K562 (cell line): ENCODE data around the gene MPI. TPM values are rescaled to one million over a fixed set of nuclear protein-coding genes. Genes with fewer than 3 reads are reported as not detected.

Experiments
- CBFA2T2 ChIP-seq: fragments of 450-650 bp; conservative IDR thresholded peaks from 2 replicates; pipeline ENCODE4 v1.6.1; 2017; ENCODE audit warnings: mild to moderate bottlenecking
- EZH2 ChIP-seq: IDR thresholded peaks from 2 replicates; pipeline ENCODE4 v1.6.1; 2012; ENCODE audit warnings: low read depth, mild to moderate bottlenecking, inconsistent platforms, low read length, borderline replicate concordance
- FIP1L1 ChIP-seq: fragments of 200-400 bp; formaldehyde crosslinking; IDR thresholded peaks from 2 replicates; pipeline ENCODE4 v1.6.1; 2018; ENCODE audit warnings: mild to moderate bottlenecking, low read depth, low read length; ENCODE audit not compliant: poor library complexity, severe bottlenecking
- GTF2A2 ChIP-seq: IDR thresholded peaks from 2 replicates; pipeline ENCODE4 v1.6.1; 2016; ENCODE audit warnings: mild to moderate bottlenecking, missing genetic modification characterization, missing compliant biosample characterization
- MAFK ChIP-seq: IDR thresholded peaks from 2 replicates; pipeline ENCODE4 v1.6.1; 2011; ENCODE audit warnings: low read length, improper control_type of control experiment
- RCOR1 ChIP-seq, 2 experiments: IDR thresholded peaks; 2 replicates each; pipeline ENCODE4 v1.6.1; 2012; ENCODE audit warnings: low read depth in 2 of 2, low read length in 2 of 2, borderline replicate concordance in 1 of 2, improper control_type of control experiment in 1 of 2
- SRSF1 ChIP-seq: fragments of 200-400 bp; formaldehyde crosslinking; IDR thresholded peaks from 2 replicates; pipeline ENCODE4 v1.6.1; 2017; ENCODE audit warnings: mild to moderate bottlenecking, low read depth, low read length, moderate library complexity
- ZNF445 ChIP-seq: fragments of 250-450 bp; sonication (Bioruptor Pico); IDR thresholded peaks from 2 replicates; pipeline ENCODE4 v1.4.0; 2020; ENCODE audit warnings: low read depth, mild to moderate bottlenecking, moderate library complexity
- ZNF668 ChIP-seq: fragments of 250-450 bp; sonication (Bioruptor Pico); IDR thresholded peaks from 2 replicates; pipeline ENCODE4 v1.8.0; 2022; ENCODE audit warnings: mild to moderate bottlenecking, inconsistent platforms
- polyA plus RNA-seq, 8 experiments: library from polyadenylated mRNA; depleted of rRNA in 4 of 8; stranded (reverse) in 5 of 8; unstranded in 3 of 8; fragments of >200 nt; fragmentation: Nextera tagmentation in 2 of 8; fragmentation: Illumina TruSeq in 1 of 8; extraction: Ambion mirVana in 2 of 8; extraction: Trizol in 1 of 8; gene quantifications; 2 replicates each; pipeline versions ENCODE4 v1.2.1 to v1.2.3, GENCODE V29; 2011 to 2014; ENCODE audit warnings: inconsistent platforms in 1 of 8, missing spikeins in 1 of 8
- total RNA-seq, 7 experiments: library from RNA; depleted of rRNA in 6 of 7; stranded (reverse); fragments of >200 nt in 6 of 7; fragmentation: Illumina TruSeq in 2 of 7; extraction: Trizol in 2 of 7; gene quantifications; 2 replicates each; pipeline versions ENCODE4 v1.2.1 to v1.2.3, GENCODE V29; 2011 to 2021; ENCODE audit warnings: low replicate concordance in 1 of 7
- TF ChIP-seq, protein P1 (sequence below), 3 experiments: fragments of 200-800 bp in 1 of 3; fragments of 250-450 bp in 1 of 3; fragments of 450-650 bp in 1 of 3; sonication (Bioruptor Pico) in 1 of 3; sonication (Bioruptor generic) in 1 of 3; formaldehyde crosslinking in 1 of 3; IDR thresholded peaks; 2 replicates each; pipeline versions ENCODE4 v1.6.1 to v1.8.0; 2016 to 2022; ENCODE audit warnings: mild to moderate bottlenecking in 2 of 3, missing genetic modification characterization in 2 of 3, missing compliant biosample characterization in 1 of 3, moderate library complexity in 1 of 3
- TF ChIP-seq, protein P2 (sequence below): sonication (generic); formaldehyde crosslinking; IDR thresholded peaks from 2 replicates; pipeline ENCODE4 v1.8.0; 2022; ENCODE audit warnings: mild to moderate bottlenecking, missing genetic modification reagents
- TF ChIP-seq, protein P3 (sequence below), 2 experiments: fragments of 450-650 bp in 1 of 2; sonication (generic) in 1 of 2; formaldehyde crosslinking in 1 of 2; IDR thresholded peaks in 1 of 2; conservative IDR thresholded peaks in 1 of 2; 2 replicates each; pipeline versions ENCODE4 v1.6.1 to v1.8.1; 2016 to 2023; ENCODE audit warnings: mild to moderate bottlenecking in 2 of 2, moderate library complexity in 2 of 2, inconsistent platforms in 1 of 2, missing genetic modification reagents in 1 of 2
- TF ChIP-seq, protein P4 (sequence below): fragments of 250-450 bp; sonication (Bioruptor Pico); IDR thresholded peaks from 2 replicates; pipeline ENCODE4 v1.4.0; 2020

Gene MPI
- total and polyA plus RNA-seq, 9 of the 15 experiments (the other 6 are each of a cell fraction or from before 2014, with no cell fraction given): 30.7 to 105 (median 40.5) TPM

DNA sequence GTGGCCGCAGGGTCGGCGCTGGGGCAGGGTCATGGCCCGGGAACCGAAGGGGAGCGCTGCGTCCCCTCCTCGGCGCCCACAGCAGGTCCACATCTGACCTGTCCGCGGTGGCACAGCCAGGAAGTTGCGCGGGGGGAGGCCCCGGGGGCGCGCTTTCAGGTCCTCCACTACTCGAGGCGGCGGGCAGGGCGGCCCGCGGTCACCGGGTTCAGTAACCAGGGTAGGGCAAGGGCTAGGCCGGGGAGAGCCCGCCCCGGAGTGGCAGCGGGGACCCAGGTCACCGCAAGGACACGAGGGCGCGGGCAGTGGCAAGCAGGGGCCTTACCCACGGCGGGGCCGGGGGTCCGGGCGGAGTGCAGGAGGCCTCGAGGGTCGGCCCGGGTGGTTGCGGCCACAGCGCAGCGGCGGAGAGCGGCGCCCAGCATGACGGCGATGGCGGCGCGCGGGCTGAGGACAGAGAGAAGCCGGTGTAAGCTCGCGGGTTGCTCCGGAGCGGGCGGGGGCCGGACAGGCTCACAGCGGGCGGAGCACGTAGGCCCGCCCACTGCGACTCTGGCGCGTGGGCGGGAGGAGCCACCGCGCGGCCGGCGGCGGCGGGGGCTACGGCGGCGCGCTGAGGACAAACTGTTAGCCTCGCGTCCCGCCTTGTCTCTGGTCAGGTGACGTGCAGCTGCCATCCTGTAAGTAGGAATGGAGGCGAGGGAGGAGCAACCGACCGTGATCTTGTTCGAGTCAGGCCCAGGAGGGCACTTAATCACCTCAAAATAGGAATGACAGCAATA lies 47.9 kb downstream of the MPI start, which contains the start of gene COX5A (continued):
- TF ChIP-seq, protein P1, sequence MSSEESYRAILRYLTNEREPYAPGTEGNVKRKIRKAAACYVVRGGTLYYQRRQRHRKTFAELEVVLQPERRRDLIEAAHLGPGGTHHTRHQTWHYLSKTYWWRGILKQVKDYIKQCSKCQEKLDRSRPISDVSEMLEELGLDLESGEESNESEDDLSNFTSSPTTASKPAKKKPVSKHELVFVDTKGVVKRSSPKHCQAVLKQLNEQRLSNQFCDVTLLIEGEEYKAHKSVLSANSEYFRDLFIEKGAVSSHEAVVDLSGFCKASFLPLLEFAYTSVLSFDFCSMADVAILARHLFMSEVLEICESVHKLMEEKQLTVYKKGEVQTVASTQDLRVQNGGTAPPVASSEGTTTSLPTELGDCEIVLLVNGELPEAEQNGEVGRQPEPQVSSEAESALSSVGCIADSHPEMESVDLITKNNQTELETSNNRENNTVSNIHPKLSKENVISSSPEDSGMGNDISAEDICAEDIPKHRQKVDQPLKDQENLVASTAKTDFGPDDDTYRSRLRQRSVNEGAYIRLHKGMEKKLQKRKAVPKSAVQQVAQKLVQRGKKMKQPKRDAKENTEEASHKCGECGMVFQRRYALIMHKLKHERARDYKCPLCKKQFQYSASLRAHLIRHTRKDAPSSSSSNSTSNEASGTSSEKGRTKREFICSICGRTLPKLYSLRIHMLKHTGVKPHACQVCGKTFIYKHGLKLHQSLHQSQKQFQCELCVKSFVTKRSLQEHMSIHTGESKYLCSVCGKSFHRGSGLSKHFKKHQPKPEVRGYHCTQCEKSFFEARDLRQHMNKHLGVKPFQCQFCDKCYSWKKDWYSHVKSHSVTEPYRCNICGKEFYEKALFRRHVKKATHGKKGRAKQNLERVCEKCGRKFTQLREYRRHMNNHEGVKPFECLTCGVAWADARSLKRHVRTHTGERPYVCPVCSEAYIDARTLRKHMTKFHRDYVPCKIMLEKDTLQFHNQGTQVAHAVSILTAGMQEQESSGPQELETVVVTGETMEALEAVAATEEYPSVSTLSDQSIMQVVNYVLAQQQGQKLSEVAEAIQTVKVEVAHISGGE (CRISPR knock-in tag; IDR thresholded peaks at IDR 0.05): peak in 1 of 3 experiments; percentile 46; a peak in 1 of 6 replicates
- TF ChIP-seq ZNF668 (CRISPR knock-in tag): no peak
- TF ChIP-seq CBFA2T2: 0 out of 2 replicates have a peak, but pooled peaks have one; percentile 3
- TF ChIP-seq, protein P2, sequence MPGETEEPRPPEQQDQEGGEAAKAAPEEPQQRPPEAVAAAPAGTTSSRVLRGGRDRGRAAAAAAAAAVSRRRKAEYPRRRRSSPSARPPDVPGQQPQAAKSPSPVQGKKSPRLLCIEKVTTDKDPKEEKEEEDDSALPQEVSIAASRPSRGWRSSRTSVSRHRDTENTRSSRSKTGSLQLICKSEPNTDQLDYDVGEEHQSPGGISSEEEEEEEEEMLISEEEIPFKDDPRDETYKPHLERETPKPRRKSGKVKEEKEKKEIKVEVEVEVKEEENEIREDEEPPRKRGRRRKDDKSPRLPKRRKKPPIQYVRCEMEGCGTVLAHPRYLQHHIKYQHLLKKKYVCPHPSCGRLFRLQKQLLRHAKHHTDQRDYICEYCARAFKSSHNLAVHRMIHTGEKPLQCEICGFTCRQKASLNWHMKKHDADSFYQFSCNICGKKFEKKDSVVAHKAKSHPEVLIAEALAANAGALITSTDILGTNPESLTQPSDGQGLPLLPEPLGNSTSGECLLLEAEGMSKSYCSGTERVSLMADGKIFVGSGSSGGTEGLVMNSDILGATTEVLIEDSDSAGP (CRISPR knock-in tag): 0 out of 2 replicates have a peak, but pooled peaks have one; percentile 34
- no peak for TF ChIP-seq SRSF1
- TF ChIP-seq, protein P3, sequence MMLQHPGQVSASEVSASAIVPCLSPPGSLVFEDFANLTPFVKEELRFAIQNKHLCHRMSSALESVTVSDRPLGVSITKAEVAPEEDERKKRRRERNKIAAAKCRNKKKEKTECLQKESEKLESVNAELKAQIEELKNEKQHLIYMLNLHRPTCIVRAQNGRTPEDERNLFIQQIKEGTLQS (IDR thresholded peaks at IDR 0.05): no peak
- TF ChIP-seq, protein P3 (CRISPR knock-in tag; conservative IDR thresholded peaks at IDR 0.05): no peak
- TF ChIP-seq ZNF445 (CRISPR knock-in tag): no peak
- TF ChIP-seq, protein P4, sequence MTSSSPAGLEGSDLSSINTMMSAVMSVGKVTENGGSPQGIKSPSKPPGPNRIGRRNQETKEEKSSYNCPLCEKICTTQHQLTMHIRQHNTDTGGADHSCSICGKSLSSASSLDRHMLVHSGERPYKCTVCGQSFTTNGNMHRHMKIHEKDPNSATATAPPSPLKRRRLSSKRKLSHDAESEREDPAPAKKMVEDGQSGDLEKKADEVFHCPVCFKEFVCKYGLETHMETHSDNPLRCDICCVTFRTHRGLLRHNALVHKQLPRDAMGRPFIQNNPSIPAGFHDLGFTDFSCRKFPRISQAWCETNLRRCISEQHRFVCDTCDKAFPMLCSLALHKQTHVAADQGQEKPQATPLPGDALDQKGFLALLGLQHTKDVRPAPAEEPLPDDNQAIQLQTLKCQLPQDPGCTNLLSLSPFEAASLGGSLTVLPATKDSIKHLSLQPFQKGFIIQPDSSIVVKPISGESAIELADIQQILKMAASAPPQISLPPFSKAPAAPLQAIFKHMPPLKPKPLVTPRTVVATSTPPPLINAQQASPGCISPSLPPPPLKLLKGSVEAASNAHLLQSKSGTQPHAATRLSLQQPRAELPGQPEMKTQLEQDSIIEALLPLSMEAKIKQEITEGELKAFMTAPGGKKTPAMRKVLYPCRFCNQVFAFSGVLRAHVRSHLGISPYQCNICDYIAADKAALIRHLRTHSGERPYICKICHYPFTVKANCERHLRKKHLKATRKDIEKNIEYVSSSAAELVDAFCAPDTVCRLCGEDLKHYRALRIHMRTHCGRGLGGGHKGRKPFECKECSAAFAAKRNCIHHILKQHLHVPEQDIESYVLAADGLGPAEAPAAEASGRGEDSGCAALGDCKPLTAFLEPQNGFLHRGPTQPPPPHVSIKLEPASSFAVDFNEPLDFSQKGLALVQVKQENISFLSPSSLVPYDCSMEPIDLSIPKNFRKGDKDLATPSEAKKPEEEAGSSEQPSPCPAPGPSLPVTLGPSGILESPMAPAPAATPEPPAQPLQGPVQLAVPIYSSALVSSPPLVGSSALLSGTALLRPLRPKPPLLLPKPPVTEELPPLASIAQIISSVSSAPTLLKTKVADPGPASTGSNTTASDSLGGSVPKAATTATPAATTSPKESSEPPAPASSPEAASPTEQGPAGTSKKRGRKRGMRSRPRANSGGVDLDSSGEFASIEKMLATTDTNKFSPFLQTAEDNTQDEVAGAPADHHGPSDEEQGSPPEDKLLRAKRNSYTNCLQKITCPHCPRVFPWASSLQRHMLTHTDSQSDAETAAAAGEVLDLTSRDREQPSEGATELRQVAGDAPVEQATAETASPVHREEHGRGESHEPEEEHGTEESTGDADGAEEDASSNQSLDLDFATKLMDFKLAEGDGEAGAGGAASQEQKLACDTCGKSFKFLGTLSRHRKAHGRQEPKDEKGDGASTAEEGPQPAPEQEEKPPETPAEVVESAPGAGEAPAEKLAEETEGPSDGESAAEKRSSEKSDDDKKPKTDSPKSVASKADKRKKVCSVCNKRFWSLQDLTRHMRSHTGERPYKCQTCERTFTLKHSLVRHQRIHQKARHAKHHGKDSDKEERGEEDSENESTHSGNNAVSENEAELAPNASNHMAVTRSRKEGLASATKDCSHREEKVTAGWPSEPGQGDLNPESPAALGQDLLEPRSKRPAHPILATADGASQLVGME (CRISPR knock-in tag): no peak
- no peak for TF ChIP-seq MAFK
- peak; percentile 98 for TF ChIP-seq FIP1L1
- no peak for TF ChIP-seq EZH2
- TF ChIP-seq GTF2A2 (tag): no peak
- TF ChIP-seq RCOR1 (IDR thresholded peaks at IDR 0.05; ENCODE audit: borderline replicate concordance in 1 of 2, low read depth in 2 of 2, low read length in 2 of 2): peak in 1 of 2 experiments; percentile 50; a peak in 1 of 4 replicates
